Activated T-cell treated with anti-CD3 and anti-CD28 coated beads for 24 hours (primary cell): ENCODE data around the gene BPIFB1.

ENCODE experiments used
- DNase-seq: peaks from one replicate; pipeline ENCODE4 v3.0.0-alpha.2; 2020; ENCODE audit warnings: low read depth

Gene BPIFB1

DNA sequence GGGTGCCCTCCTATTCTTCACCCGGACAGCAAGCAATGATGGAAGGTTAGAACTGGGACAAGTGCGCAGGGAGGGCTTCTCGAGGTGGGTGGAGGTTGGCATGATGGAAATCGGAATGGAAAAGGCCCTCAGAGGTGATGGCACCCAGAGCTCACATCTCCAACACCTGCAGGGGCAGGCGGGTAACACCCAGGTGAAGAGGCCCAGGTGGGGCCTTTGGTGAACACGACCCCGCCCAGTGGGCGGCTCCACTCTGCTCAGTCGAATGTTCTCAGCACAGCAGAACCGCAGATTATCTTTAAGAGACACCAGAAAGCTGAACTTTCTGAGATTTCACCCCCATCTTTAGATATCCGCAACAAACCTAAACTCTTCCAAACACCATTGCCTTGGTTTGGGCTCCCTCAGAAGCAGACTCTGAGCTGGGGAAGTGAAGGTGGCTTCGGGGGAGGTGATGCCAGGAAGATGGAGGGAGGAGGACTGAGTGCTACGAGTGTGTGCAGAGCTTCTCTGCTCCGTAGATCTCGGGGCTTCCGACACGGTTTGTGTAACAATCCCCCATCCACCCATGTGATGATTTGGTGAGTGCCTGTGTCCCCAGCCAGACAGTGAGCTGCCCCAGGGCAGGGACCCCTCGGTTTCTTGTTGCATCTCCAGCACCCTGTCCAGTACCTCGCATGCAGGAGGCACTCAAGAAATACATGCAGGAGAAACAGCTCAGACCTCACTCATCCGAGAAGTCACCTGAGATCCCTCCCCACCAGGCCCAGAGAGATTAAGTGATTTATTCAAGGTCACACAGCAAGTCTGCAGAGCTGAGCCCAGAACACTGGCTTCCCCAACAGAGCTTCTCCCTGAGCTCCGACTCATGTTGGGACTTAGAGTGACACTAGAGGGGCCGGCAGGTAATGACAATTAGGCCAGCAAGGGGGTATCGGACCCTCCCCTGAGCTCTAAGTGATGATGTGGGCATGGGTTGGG, 45.4 kb downstream of the BPIFB1 start:
- DNase-seq, result no peak

DNA sequence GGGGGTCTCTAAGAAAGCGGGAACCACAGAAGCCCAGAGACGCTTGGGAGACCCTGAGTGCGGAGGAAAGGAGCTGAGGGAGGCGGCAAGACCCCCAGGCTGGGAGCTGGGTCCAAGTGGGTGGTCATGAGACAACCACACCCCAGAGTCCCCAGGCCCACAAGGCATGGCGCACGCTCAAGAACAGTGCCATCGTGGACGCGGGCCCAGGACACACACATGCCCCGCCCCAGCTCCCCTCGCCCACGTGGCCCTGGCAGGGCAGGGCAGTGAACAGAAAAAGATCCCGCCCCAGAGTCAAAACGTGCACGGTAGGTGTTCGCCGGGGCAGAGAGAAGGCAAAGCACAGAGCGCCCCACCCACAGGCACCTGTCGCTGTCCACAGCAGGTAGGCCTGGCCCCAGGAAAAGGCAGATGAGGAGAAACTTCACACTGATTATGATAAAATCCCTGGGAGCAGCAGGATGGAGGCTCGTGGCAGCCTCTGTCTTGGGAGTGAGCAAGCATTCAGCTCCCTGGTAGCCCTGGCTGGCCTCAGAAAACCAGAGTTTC, 50.0 kb downstream of the BPIFB1 start:
- DNase-seq, result no peak

DNA sequence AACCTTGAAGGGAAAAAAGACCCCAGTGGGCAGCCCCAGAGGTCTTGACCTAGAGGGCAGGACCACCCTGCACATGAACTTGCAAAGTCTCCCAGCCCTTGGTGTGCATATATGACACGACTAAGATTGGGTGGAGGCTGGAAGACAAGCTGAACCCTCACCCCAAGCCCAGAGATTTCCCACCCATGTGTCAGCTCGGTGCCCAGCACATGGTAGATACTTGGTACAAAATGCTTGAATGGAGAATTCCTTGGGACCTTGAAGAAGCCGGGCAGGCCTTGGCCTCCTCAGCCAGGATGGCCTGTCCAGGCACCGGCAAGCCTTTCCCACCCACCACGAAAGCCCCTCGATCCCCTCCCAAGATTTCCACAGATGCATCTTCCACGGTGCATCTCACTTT, 50.6 kb downstream of the BPIFB1 start:
- no peak for DNase-seq

DNA sequence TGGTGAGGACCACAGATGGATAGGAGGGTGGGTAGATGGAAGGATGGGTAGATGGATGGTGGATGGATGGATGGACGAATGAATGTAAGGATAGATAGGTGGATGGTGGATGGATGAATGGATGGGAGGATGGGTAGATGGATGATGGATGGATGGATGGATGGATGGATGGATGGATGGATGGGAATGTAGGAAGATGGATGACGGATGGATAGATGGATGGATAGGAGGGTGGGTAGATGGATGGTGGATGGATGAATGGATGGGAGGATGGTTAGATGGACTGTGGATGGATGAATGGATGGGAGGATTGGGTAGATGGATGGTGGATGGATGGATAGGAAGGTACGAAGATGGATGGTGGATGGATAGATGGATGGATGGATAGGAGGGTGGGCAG, 51.1 kb downstream of the BPIFB1 start:
- DNase-seq, result no peak

DNA sequence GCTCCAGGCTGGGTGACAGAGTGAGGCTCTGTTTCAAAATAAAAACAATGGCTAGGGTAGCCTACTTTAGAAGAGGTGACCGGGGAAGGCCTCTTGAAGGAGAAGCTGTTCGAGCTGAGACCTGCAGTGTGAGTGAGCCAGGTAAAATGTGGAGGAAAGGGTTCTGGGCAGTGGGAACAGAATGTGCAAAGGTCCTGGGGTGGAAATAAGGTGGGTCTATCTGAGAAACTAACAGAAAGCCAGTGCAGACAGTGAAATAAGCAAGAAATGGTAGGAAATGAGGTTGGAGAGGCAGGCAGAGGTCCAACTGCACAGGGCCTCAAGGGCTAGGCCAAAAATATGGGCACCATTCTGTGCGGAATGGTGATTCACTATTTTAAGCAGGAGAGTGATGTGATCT, 53.4 kb downstream of the BPIFB1 start:
- DNase-seq, result no peak

DNA sequence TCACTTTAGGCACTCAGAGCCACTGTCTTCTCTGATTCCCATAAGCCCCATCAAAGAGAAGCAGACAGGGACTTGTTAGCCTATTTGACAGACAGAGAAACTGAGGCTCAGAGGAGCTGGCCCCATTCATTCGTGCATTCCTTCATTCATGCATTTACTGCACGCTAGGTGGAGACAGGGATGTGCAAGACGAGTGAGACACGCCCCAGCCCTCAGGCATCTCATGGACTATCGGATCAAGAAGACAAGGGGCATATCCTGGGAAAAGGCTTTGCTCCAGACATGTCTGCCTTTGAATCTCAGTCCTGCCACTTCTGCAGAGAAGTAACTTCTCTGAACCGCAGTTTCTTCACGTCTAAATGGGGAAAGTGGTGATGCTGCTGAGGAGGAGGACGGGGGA, 54.1 kb downstream of the BPIFB1 start:
- no peak for DNase-seq

DNA sequence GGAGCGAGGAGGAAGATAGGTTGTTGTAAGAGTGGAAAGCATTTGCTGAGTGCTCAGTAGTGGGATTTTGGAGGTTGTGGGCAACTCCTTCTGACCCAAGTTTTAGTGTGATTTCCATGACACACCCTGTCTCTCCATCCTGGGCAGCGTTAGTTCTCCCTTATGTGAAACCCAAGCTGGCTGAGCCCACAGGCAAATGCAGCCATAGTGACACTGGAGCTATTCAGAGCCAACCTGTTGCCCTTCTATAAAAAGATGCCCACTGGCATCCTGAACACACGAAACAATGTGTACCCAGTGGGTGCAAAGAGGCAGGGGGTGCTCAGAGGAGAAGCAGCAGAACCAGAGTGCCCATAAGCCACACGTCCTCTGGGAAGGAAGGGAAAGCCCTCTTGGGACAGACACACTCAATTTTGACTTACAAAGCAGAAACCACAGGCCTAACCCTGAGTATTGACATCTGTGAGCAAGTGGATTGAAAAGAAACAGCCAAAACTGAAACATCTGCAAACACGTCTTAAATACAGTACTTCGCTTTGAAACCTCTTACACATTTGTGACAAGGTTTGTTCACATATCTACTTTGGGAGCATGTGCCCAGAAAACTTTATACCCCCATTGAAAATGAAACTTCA, 54.6 kb downstream of the BPIFB1 start:
- no peak for DNase-seq

DNA sequence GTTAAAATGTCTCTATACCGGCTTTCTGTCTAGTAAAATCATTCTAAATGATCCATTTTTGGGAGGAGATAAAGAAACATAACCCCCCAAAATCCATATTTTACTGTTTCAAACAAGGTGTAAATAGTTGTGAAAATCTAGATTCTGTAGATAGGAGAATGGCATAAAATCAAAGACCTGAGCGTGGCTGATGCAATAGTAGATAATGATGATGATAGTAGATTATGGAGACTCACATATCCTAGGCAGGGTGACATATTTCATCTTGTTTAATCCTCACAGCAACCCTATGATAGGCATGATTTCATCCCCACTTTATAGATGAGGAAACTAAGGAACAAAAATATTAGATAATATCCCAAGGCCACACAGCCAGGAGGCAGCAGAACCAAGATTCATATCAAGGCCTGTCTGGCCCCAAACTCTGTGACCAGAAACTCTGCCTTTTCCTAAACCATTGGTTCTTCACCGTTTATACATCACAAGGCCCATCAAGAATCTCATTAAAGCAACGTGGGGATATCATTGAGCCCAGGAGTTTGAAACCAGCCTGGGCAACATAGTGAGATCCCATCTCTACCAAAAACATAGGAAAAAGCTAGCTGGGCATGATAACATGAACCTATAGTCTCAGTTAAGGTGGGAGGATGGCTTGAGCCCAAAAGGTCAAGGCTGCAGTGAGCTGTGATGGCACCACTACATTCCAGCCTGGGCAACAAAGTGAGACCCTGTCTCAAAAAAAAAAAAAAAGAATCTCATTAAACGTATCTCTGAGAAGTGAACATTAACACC, 55.6 kb downstream of the BPIFB1 start:
- DNase-seq, result no peak

DNA sequence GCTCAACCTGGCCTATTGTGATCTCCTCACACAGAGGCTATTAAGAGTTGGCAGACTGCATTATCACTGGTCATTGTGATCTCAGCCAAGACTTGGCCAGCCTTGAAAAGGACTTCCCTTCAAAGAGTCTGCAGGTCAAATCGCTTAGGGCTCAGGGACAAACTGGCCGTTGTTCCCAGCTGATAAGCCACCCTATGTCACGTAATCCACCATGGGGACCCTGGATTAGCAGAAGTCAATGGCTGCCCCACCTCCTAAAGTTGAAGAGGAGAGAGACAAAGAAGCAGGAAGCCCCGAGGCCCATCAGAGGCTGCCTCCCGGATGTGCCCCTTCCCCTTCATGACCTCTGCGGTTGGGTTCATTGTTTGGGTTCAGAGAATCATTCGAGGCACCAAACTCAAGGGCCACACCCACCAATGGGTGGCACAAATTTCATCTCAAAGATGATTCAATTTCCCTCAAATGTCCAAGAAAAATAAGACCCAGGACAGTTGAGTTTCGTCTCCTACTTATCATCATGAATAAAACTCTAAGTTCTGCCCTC, 56.6 kb downstream of the BPIFB1 start:
- no peak for DNase-seq

DNA sequence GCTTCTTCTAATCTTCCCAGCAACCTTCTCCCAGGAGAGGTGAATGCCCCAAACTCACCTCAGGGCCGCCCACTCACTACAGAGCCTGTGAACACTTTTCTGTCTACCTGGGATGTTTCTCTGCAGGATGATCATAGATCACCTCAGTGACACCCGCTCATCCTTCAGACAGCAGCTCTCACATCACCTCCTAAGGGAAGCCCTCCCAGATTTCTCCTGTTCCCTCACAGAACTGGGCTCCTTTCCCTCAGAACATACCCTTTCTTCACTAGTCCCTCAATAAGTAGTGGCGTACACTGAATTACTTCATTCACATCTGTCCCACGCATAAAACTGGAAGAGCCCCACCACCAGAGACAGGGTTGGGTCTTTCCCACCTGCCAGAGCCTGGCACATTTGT, 60.5 kb downstream of the BPIFB1 start:
- no peak for DNase-seq

DNA sequence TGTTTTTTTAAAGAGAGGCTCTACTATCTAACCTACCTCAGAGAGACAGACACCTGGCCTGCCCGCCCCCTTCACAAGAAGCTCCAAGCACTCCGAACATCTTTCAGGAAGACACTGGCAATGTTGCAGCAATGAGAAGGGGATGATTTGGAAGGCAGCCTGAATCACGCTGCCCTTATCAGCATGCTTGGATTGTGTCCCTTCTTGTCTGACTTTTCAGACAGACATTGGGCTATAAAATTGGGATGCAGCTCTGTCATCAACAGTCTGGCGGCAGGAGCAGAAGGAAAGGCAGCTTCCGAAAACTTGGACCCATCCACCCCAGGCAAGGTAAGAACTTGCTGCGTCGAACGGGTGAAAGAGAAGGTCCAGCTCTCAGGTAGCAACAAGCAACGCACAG, 62.3 kb downstream of the BPIFB1 start:
- no peak for DNase-seq

DNA sequence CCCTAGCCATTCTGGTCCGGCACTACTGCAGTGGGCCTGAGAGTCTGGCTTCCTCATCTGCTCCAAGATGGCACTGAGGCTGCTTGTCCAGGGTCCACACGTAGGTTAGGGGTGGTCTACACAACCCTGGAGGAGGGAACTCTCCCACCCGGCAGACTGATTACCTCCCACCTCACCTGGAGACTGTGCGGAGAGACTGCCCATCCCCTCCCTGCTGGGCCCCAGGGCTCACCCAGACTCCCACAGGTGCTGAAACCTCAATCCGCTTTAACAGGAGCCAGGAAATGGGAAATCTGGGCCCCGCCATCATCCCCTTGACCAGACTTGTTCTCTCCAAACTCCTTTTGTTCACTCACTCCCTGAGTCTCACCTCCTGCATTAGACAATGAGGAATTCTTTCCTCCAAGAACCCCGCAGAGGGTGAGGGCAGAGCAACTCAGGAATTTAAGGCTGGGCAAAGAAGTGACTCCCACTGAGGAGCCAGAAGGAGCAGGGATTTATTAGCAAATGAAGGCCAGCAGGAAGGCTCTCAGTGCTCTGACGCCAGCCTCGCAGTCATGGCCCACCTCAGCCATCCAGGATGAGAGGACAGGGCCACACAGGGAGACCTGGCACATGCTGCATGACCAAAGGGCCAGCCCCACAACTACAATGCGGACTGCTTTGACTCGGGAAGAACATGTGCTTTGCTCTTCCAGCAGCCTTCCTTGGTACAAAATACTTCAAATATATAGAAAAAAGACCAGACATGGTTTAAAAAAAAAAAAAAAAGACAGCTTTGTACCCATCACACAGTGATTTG, 65.3 kb downstream of the BPIFB1 start:
- DNase-seq, result no peak

DNA sequence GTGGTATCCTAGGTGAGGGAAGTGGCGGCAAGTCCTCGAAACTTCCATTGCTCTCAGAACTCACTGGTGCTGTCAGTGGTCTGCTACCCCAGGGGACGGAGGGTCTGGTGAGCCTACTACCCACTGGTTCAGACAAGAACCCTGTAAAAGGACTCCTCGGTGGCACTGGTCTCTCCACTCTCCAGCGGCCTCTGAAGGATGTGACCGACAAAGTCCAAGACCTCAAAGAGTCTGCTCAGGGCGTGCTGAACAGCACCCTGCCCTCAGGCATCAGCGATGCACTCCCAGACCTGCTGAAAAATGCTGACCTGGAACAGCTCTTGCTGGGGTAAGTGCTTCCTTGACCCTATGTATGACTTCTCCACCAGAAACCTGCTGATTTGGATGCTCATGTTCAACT, 66.5 kb downstream of the BPIFB1 start:
- no peak for DNase-seq

DNA sequence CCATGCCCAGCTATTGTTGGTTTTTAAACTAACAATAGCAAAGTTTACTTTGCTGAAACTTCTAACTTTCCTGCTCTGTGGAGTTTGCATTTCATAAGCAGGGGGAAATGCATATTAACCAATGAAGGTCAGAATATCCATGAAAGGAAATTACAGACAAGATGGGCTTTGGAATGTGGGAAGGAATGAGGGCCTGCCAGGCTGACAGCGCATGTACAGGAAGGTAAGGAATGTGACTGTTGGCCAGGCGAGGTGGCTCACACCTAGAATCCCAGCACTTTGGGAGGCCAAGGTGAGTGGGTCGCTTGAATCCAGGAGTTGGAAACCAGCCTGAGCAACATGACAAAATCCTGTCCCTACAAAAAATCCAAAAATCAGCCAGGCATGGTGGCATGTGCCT, 68.7 kb downstream of the BPIFB1 start:
- no peak for DNase-seq

DNA sequence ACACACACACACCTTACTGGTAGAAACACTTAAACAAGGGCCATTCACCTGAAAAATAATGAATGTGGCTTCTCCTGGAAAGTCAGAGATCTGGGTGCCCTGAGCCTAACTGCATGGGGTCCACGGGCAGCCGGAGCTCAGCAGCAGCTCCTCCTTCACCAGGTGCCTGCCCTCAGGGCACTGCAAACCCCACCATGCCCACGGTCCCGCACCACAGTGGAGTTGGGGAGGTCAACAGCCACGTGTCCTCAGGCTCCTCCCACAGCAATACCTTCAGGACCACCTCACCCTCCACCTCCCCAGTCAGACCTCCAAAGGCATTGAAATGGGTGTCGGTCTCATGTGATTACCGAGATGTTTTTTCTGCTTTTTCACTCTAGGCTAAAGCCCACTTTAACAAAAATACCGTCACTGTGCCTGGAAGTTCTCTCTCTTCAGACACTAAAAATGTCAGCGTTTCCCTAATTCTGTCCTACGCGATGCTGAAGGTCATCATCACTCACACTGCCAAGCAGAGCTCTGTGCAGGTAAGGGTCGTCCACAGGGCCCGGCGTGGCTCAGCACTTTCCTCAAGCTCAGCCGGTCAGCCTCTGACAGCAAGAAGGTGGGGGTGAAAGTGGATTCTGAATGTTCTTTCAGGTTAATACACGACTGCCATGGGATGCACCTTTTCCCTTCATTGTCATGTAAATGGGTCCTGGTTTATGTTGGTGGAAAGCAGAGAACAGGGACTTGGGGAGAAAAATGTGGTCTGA, 69.4 kb downstream of the BPIFB1 start:
- no peak for DNase-seq

DNA sequence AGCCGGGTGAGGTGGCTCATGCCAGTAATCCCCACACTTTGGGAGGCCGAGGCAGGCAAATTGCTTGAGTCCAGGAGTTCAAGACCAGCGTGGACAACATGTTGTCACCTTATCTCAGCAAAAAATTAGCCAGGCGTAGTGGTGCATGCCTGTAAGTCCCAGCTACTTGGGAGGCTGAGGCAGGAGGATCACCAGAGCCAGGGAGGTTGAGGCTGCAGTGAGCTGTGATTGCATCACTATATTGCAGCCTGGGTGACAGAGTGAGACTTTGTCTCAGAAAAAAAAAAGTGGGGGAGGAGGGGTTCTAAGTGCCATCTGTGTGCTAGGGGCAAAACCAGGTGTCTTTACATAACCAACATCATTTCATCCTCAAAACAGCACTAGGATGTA, 70.0 kb downstream of the BPIFB1 start:
- no peak for DNase-seq
